H1 (cell line): ENCODE measurements around the gene TBC1D22A. TPM values are rescaled to one million over a fixed set of nuclear protein-coding genes. Genes with fewer than 3 reads are reported as not detected.

Experiments used
- CTCF ChIA-PET: fragments of 300-600 bp; sonication (Branson Sonifier 250); formaldehyde crosslinking; loops from one replicate; lab custom pipeline; 2021; ENCODE audit not compliant: partially characterized antibody; lab: Charles Lee
- POLR2A ChIA-PET: fragments of 300-600 bp; sonication (Branson Sonifier 250); formaldehyde crosslinking; loops from one replicate; lab custom pipeline; 2021; ENCODE audit warnings: inconsistent platforms; ENCODE audit not compliant: partially characterized antibody; lab: Charles Lee
- DNase-seq, 2 experiments: peaks; one replicate each; pipeline versions ENCODE4 v3.0.0 to v3.0.0-alpha.2; 2010 to 2022; ENCODE audit warnings: low spot score in 2 of 2, low read depth in 1 of 2, mixed read lengths in 1 of 2
- FAIRE-seq: peaks from 2 replicates; lab custom pipeline; 2011; peaks lifted over from hg19 to GRCh38; lab: Jason Lieb, UNC
- H2AFZ ChIP-seq: 2 replicates; pipeline ENCODE4 v1.8.1; 2012; ENCODE audit warnings: low read length, inconsistent platforms
- H2AK5ac ChIP-seq: 2 replicates; pipeline ENCODE4 v1.6.1; 2013; ENCODE audit warnings: low read depth, low read length
- H2BK120ac ChIP-seq: replicated peaks from 2 replicates; pipeline ENCODE3; 2013; ENCODE audit warnings: low read depth, low read length, inconsistent platforms
- H2BK12ac ChIP-seq: 2 replicates; pipeline ENCODE4 v1.6.1; 2013; ENCODE audit warnings: low read depth, low read length
- H2BK15ac ChIP-seq: 2 replicates; pipeline ENCODE4 v1.6.1; 2013; ENCODE audit warnings: low read length
- H2BK20ac ChIP-seq: 2 replicates; pipeline ENCODE4 v1.6.1; 2013; ENCODE audit warnings: low read length
- H2BK5ac ChIP-seq: 2 replicates; pipeline ENCODE4 v1.6.1; 2013; ENCODE audit warnings: low read depth, low read length
- H3K14ac ChIP-seq: 2 replicates; pipeline ENCODE4 v1.6.1; 2013; ENCODE audit warnings: inconsistent platforms; ENCODE audit not compliant: insufficient read length
- H3K18ac ChIP-seq: 2 replicates; pipeline ENCODE4 v1.6.1; 2013; ENCODE audit warnings: low read length; ENCODE audit errors: extremely low read depth
- H3K23ac ChIP-seq: 2 replicates; pipeline ENCODE4 v1.6.1; 2013; ENCODE audit warnings: inconsistent platforms; ENCODE audit not compliant: insufficient read length
- H3K23me2 ChIP-seq: 2 replicates; pipeline ENCODE4 v1.6.1; 2013; ENCODE audit warnings: low read depth, low read length
- H3K27ac ChIP-seq: 2 replicates; pipeline ENCODE4 v1.6.1; 2011; ENCODE audit warnings: low read depth, low read length, inconsistent platforms
- H3K27me3 ChIP-seq, 4 experiments: replicated peaks in 1 of 4; 1 replicate in 1 of 4; 2 replicates in 3 of 4; pipeline versions ENCODE4 v1.6.1 to v1.8.1; 2011 to 2013; ENCODE audit warnings: low read length in 3 of 4, mild to moderate bottlenecking in 3 of 4, inconsistent platforms in 2 of 4, mixed read lengths in 2 of 4, moderate library complexity in 1 of 4; ENCODE audit not compliant: control insufficient read depth in 3 of 4, insufficient read depth in 3 of 4; ENCODE audit errors: extremely low read depth in 1 of 4
- H3K36me3 ChIP-seq, 4 experiments: 2 replicates each; pipeline versions ENCODE4 v1.6.1 to v1.8.1; 2011 to 2013; ENCODE audit warnings: mild to moderate bottlenecking in 4 of 4, low read length in 3 of 4, moderate library complexity in 2 of 4, control low read depth in 1 of 4, inconsistent platforms in 1 of 4; ENCODE audit not compliant: insufficient read depth in 4 of 4, control insufficient read depth in 2 of 4
- H3K4ac ChIP-seq: replicated peaks from 2 replicates; pipeline ENCODE3; 2013; ENCODE audit warnings: low read length, low read depth, mixed read lengths, inconsistent platforms; ENCODE audit not compliant: insufficient read length
- H3K4me1 ChIP-seq, 4 experiments: replicated peaks in 1 of 4; 1 replicate in 1 of 4; 2 replicates in 3 of 4; pipeline versions ENCODE4 v1.6.1 to v1.8.1; 2011 to 2013; ENCODE audit warnings: low read length in 3 of 4, inconsistent platforms in 2 of 4, mixed read lengths in 1 of 4; ENCODE audit not compliant: insufficient read depth in 4 of 4, control insufficient read depth in 3 of 4
- H3K4me2 ChIP-seq, 2 experiments: 2 replicates each; pipeline versions ENCODE4 v1.6.1 to v1.8.1; 2011 to 2013; ENCODE audit warnings: low read depth in 2 of 2, low read length in 2 of 2, control low read depth in 1 of 2, inconsistent platforms in 1 of 2, mild to moderate bottlenecking in 1 of 2; ENCODE audit not compliant: insufficient read depth in 1 of 2
- H3K4me3 ChIP-seq, 4 experiments: fragments of 200-600, 300-600 bp in 1 of 4; sonication (generic), shearing (Covaris generic), sonication (Bioruptor Twin) in 1 of 4; 2 replicates each; pipeline versions ENCODE4 v1.5.1 to v1.8.1; 2011 to 2016; ENCODE audit warnings: low read length in 4 of 4, low read depth in 3 of 4, control low read depth in 2 of 4, inconsistent platforms in 2 of 4, mild to moderate bottlenecking in 2 of 4, mixed read lengths in 1 of 4, moderate library complexity in 1 of 4; ENCODE audit not compliant: insufficient read depth in 2 of 4; ENCODE audit errors: extremely low read depth in 1 of 4
- H3K56ac ChIP-seq: replicated peaks from 2 replicates; pipeline ENCODE3; 2013; ENCODE audit warnings: low read depth, mild to moderate bottlenecking, mixed read lengths, low read length, inconsistent platforms; ENCODE audit not compliant: insufficient read length
- H3K79me1 ChIP-seq: 2 replicates; pipeline ENCODE4 v1.6.1; 2013; ENCODE audit warnings: low read depth, low read length, control low read depth
- H3K79me2 ChIP-seq, 2 experiments: 2 replicates each; pipeline versions ENCODE4 v1.6.1 to v1.8.1; 2012 to 2013; ENCODE audit warnings: low read length in 2 of 2, mild to moderate bottlenecking in 2 of 2, inconsistent platforms in 1 of 2; ENCODE audit not compliant: insufficient read depth in 2 of 2, control insufficient read depth in 1 of 2
- H3K9ac ChIP-seq, 4 experiments: replicated peaks in 1 of 4; 1 replicate in 1 of 4; 2 replicates in 3 of 4; pipeline versions ENCODE4 v1.6.1 to v1.8.1; 2011 to 2013; ENCODE audit warnings: low read depth in 3 of 4, low read length in 3 of 4, control low read depth in 2 of 4, mild to moderate bottlenecking in 2 of 4, moderate library complexity in 2 of 4, inconsistent platforms in 1 of 4; ENCODE audit errors: extremely low read depth in 1 of 4
- H3K9me3 ChIP-seq, 2 experiments: 2 replicates each; pipeline versions ENCODE4 v1.6.1 to v1.8.1; 2012 to 2013; ENCODE audit warnings: mild to moderate bottlenecking in 2 of 2, moderate library complexity in 2 of 2, control low read depth in 1 of 2, inconsistent platforms in 1 of 2, low read depth in 1 of 2, low read length in 1 of 2, mixed read lengths in 1 of 2; ENCODE audit not compliant: insufficient read depth in 2 of 2
- H4K20me1 ChIP-seq, 2 experiments: replicated peaks in 1 of 2; 2 replicates each; pipeline versions ENCODE3 to v1.8.1; 2011 to 2013; ENCODE audit warnings: inconsistent platforms in 2 of 2, low read length in 2 of 2, mild to moderate bottlenecking in 1 of 2; ENCODE audit not compliant: insufficient read depth in 2 of 2, control insufficient read depth in 1 of 2
- H4K5ac ChIP-seq: 2 replicates; pipeline ENCODE4 v1.6.1; 2013; ENCODE audit warnings: low read length, low read depth, mixed read lengths, inconsistent platforms; ENCODE audit not compliant: insufficient read length
- H4K8ac ChIP-seq: 2 replicates; pipeline ENCODE4 v1.8.0; 2013; ENCODE audit warnings: mild to moderate bottlenecking, moderate library complexity, low read length, inconsistent platforms; ENCODE audit not compliant: insufficient read depth; ENCODE audit errors: extremely low read depth
- H4K91ac ChIP-seq: replicated peaks from 2 replicates; pipeline ENCODE3; 2013; ENCODE audit warnings: low read length, mixed read lengths, inconsistent platforms; ENCODE audit not compliant: insufficient read length
- ATF3 ChIP-seq: IDR thresholded peaks from 2 replicates; pipeline ENCODE4 v1.6.1; 2011; ENCODE audit warnings: low read depth, mild to moderate bottlenecking, low read length; ENCODE audit not compliant: insufficient read depth
- BRCA1 ChIP-seq: IDR thresholded peaks from 2 replicates; pipeline ENCODE4 v1.6.1; 2012; ENCODE audit warnings: low read depth, low read length, improper control_type of control experiment
- CREB1 ChIP-seq: IDR thresholded peaks from 2 replicates; pipeline ENCODE4 v1.6.1; 2012; ENCODE audit warnings: inconsistent platforms
- CTBP2 ChIP-seq: IDR thresholded peaks from 2 replicates; pipeline ENCODE4 v1.7.0; 2011; ENCODE audit warnings: borderline replicate concordance, mild to moderate bottlenecking, moderate library complexity, mixed read lengths, low read length; ENCODE audit not compliant: insufficient read depth, insufficient read length
- EP300 ChIP-seq, 2 experiments: IDR thresholded peaks; 1 replicate in 1 of 2; 2 replicates in 1 of 2; pipeline ENCODE4 v1.6.1; 2011 to 2012; ENCODE audit warnings: low read depth in 2 of 2, low read length in 2 of 2, mild to moderate bottlenecking in 2 of 2, borderline replicate concordance in 1 of 2, inconsistent platforms in 1 of 2, moderate library complexity in 1 of 2
- GABPA ChIP-seq: IDR thresholded peaks from 2 replicates; pipeline ENCODE4 v1.6.1; 2011; ENCODE audit warnings: mild to moderate bottlenecking, low read length, moderate library complexity, borderline replicate concordance; ENCODE audit not compliant: insufficient read depth
- HDAC6 ChIP-seq: IDR thresholded peaks from one replicate; pipeline ENCODE4 v1.7.1; 2012; ENCODE audit warnings: low read depth, mild to moderate bottlenecking, inconsistent platforms, low read length, moderate library complexity
- JUND ChIP-seq: IDR thresholded peaks from 2 replicates; pipeline ENCODE4 v1.6.1; 2011; ENCODE audit warnings: mild to moderate bottlenecking, improper control_type of control experiment, low read length
- SP1 ChIP-seq: IDR thresholded peaks from 2 replicates; pipeline ENCODE4 v1.6.1; 2011; ENCODE audit warnings: low read depth, low read length
- TAF1 ChIP-seq: IDR thresholded peaks from 2 replicates; pipeline ENCODE4 v1.6.1; 2011; ENCODE audit warnings: mild to moderate bottlenecking, low read depth, low read length
- TEAD4 ChIP-seq: IDR thresholded peaks from 2 replicates; pipeline ENCODE4 v1.6.1; 2012; ENCODE audit warnings: low read depth, low read length, inconsistent platforms, mixed read lengths
- WGBS, 2 experiments: shearing (Covaris generic) in 1 of 2; methylation state at CpG; one replicate each; pipeline versions ENCODE4 v1.1.6 to v1.1.7; 2013 to 2015; ENCODE audit warnings: low lambda C conversion rate in 2 of 2, mixed read lengths in 2 of 2, inconsistent platforms in 1 of 2, low coverage in 1 of 2, missing lambda C conversion rate in 1 of 2; ENCODE audit not compliant: insufficient replicate concordance in 2 of 2, insufficient coverage in 1 of 2, insufficient read length in 1 of 2; ENCODE audit errors: extremely low coverage in 1 of 2, missing lambda C conversion rate in 1 of 2; 5-methylcytosine and 5-hydroxymethylcytosine counted together
- polyA plus RNA-seq, 7 experiments: library from polyadenylated mRNA; depleted of rRNA in 3 of 7; stranded (reverse) in 5 of 7; unstranded in 2 of 7; fragments of >200 nt in 5 of 7; fragments of 200-250 nt in 2 of 7; gene quantifications; 1 replicate in 5 of 7; 2 replicates in 1 of 7; 4 replicates in 1 of 7; pipeline versions ENCODE4 v1.2.1 to v1.2.3, GENCODE V29; 2011 to 2013; ENCODE audit warnings: missing spikeins in 2 of 7, mixed read lengths in 2 of 7
- total RNA-seq: library from RNA; stranded (reverse); fragmentation: NEBNext Ultra II Directional; extraction: Animal tissue kit (Norgen Biotek cat#: 25700); gene quantifications from 2 replicates; pipeline ENCODE4 v1.2.1, GENCODE V29; 2021

TBC1D22A gene
- total and polyA plus RNA-seq, 2 of the 8 experiments (the other 6 are each of a cell fraction or from before 2014, with no cell fraction given) = 11.9 to 18.4 TPM

GRCh38 chr22:47190957-47191670 is 428.7 kb downstream of the TBC1D22A start:
- H4K8ac ChIP-seq = no peak overlapping the region
- no peaks in the 10 kb centered on the region for H3K36me3 ChIP-seq
- ChIA-PET POLR2A (no interaction called here), CTCF (no interaction called here)
- no peak overlapping the region for H3K9ac ChIP-seq
- TF ChIP-seq ATF3 (no peak), JUND (no peak), HDAC6 (no peak), CTBP2 (no peak), TEAD4 (no peak), BRCA1 (no peak), CREB1 (no peak), SP1 (no peak), EP300 (IDR thresholded peaks at IDR 0.05; ENCODE audit: borderline replicate concordance in 1 of 2, low read depth in 2 of 2, low read length in 2 of 2) (no peak), TAF1 (no peak), GABPA (no peak)
- H3K23me2 ChIP-seq = no peaks in the 10 kb centered on the region
- H4K20me1 ChIP-seq = no peaks in the 10 kb centered on the region
- H4K91ac ChIP-seq = no peak overlapping the region
- no peak overlapping the region for H2BK5ac ChIP-seq
- no peak overlapping the region for H2AFZ ChIP-seq
- no peaks in the 10 kb centered on the region for H3K27me3 ChIP-seq
- H3K9me3 ChIP-seq = peaks cover 39 to 78% of the 10 kb centered on the region in 2 experiments
- 87% methylated on average over 11 of the region's 11 CpGs; no CpG with 5 or more reads in 1 of the 2 experiments for WGBS, 2 experiments
- H3K18ac ChIP-seq = no peak overlapping the region
- H3K56ac ChIP-seq = no peak overlapping the region
- H3K14ac ChIP-seq = no peak overlapping the region
- H4K5ac ChIP-seq = no peak overlapping the region
- H3K23ac ChIP-seq = no peak overlapping the region
- H3K27ac ChIP-seq = no peak overlapping the region
- H2AK5ac ChIP-seq = no peak overlapping the region
- no peak overlapping the region for H2BK20ac ChIP-seq
- no peaks in the 10 kb centered on the region for H3K79me1 ChIP-seq
- DNase-seq (no peak), FAIRE-seq (no peak)
- H3K4me3 ChIP-seq = no peak overlapping the region
- H3K4ac ChIP-seq = no peak overlapping the region
- H3K4me2 ChIP-seq = no peak overlapping the region
- H2BK12ac ChIP-seq = no peak overlapping the region
- no peaks in the 10 kb centered on the region for H3K4me1 ChIP-seq
- no peaks in the 10 kb centered on the region for H3K79me2 ChIP-seq
- no peak overlapping the region for H2BK120ac ChIP-seq
- H2BK15ac ChIP-seq = no peak overlapping the region
